ENCODE data around the gene ZMYND8. TPM values are rescaled to one million over a fixed set of nuclear protein-coding genes. Genes with fewer than 3 reads are reported as not detected.

ZMYND8 gene
- total and polyA plus RNA-seq, 10 of the 15 experiments (the other 5 are each of a cell fraction or from before 2014, with no cell fraction given) = 12.9 to 54.8 (median 23.1) TPM

GRCh38 chr20:47316776-47317126 is 39.7 kb downstream of the ZMYND8 start:
- Histone ChIP-seq H4K20me1 (ENCODE audit: control insufficient read depth, insufficient read depth) (peaks cover 27% of the 10 kb centered on the region), H3K27ac (ENCODE audit: control insufficient read depth, insufficient read depth) (peak overlapping the region; percentile 9; the same call in 1 of the 2 replicates), H2AFZ (ENCODE audit: control insufficient read depth, low read depth, low read length) (no peak overlapping the region), H3K36me3 (ENCODE audit: control insufficient read depth in 2 of 2, insufficient read depth in 2 of 2, low read length in 1 of 2) (peaks cover 19 to 21% of the 10 kb centered on the region in 2 experiments; a peak in 3 of 4 replicates), H3K9ac (ENCODE audit: control insufficient read depth, insufficient read depth, low read length) (no peak overlapping the region), H3K27me3 (replicated peaks in 1 of 2; ENCODE audit: control insufficient read depth in 2 of 2, insufficient read depth in 2 of 2, low read length in 1 of 2) (no peaks in the 10 kb centered on the region), H3K4me2 (ENCODE audit: control insufficient read depth, insufficient read depth) (no peak overlapping the region), H3K9me3 (replicated peaks; ENCODE audit: control insufficient read depth, insufficient read depth, low read length) (no peaks in the 10 kb centered on the region; the same call in 2 of the 3 replicates), H3K4me3 (no peak overlapping the region), H3K4me1 (ENCODE audit: control insufficient read depth, insufficient read depth, low read length) (peaks cover 28% of the 10 kb centered on the region), H3K79me2 (ENCODE audit: control insufficient read depth, insufficient read depth, low read length) (peaks cover 74% of the 10 kb centered on the region)
- ChIA-PET CTCF (interaction anchor here (0.9 to 2.4 kb wide), 3 partner anchors 12 to 67 kb away, joined by 4 to 11 read pairs (median 10); no protein-coding TSS in a partner anchor), POLR2A (interaction anchor here (0.6 to 0.7 kb wide), 2 partner anchors 13 to 245 kb away, joined by 4 to 6 read pairs; no protein-coding TSS in a partner anchor), SMC1A (ENCODE audit: uncharacterized antibody, unreplicated experiment) (interaction anchor here (0.5 to 2.3 kb wide), 7 partner anchors 8 to 117 kb away, joined by 3 to 8 read pairs (median 3); no protein-coding TSS in a partner anchor), RAD21 (ENCODE audit: unreplicated experiment) (interaction anchor here (0.6 to 1.4 kb wide), 2 partner anchors 66 to 120 kb away, joined by 3 read pairs; no protein-coding TSS in a partner anchor)
- no peak for DNase-seq (ENCODE audit: low read depth, low spot score)
- FAIRE-seq = no peak
- intact Hi-C loops (cut with micrococcal nuclease; ENCODE audit: unreplicated experiment) = no loop called here
- in situ Hi-C loops (cut with MboI) = no loop called here
- 100% methylated on average over 2 of the region's 3 CpGs for WGBS (ENCODE audit: insufficient coverage, insufficient replicate concordance, low lambda C conversion rate, missing lambda C conversion rate)
- ATAC-seq = no peak
- no TSS peak for BruUV-seq (replicated peaks)
- TF ChIP-seq ETV6 (conservative IDR thresholded peaks at IDR 0.05 in 1 of 2, IDR thresholded peaks at IDR 0.05 in 1 of 2; ENCODE audit: borderline replicate concordance in 1 of 2, low read depth in 1 of 2) (peak in 1 of 2 experiments; percentile 52; a peak in 1 of 4 replicates), NBN (IDR thresholded peaks at IDR 0.05) (no peak)

- Histone ChIP-seq H3K4me1 (ENCODE audit: control insufficient read depth, insufficient read depth, low read length) (peaks cover 28% of the 10 kb centered on the region), H2AFZ (ENCODE audit: control insufficient read depth, low read depth, low read length) (no peak overlapping the region), H3K79me2 (ENCODE audit: control insufficient read depth, insufficient read depth, low read length) (peaks cover 76% of the 10 kb centered on the region), H3K36me3 (ENCODE audit: control insufficient read depth in 2 of 2, insufficient read depth in 2 of 2, low read length in 1 of 2) (peaks cover 22 to 26% of the 10 kb centered on the region in 2 experiments), H3K9ac (ENCODE audit: control insufficient read depth, insufficient read depth, low read length) (no peak overlapping the region), H3K9me3 (replicated peaks; ENCODE audit: control insufficient read depth, insufficient read depth, low read length) (no peaks in the 10 kb centered on the region; the same call in 2 of the 3 replicates), H3K4me2 (ENCODE audit: control insufficient read depth, insufficient read depth) (no peak overlapping the region), H4K20me1 (ENCODE audit: control insufficient read depth, insufficient read depth) (peaks cover 27% of the 10 kb centered on the region), H3K27me3 (replicated peaks in 1 of 2; ENCODE audit: control insufficient read depth in 2 of 2, insufficient read depth in 2 of 2, low read length in 1 of 2) (no peaks in the 10 kb centered on the region), H3K27ac (ENCODE audit: control insufficient read depth, insufficient read depth) (no peak overlapping the region), H3K4me3 (no peak overlapping the region)
- POLR2A ChIA-PET = no interaction called here
- ATAC-seq = no peak
- RAD21 ChIA-PET (ENCODE audit: unreplicated experiment) = interaction anchor here (0.7 kb wide), 1 partner anchor 9 kb away, joined by 3 read pairs; no protein-coding TSS in a partner anchor
- BruUV-seq (replicated peaks) = no TSS peak
- intact Hi-C loops (cut with micrococcal nuclease; ENCODE audit: unreplicated experiment) (no loop called here), in situ Hi-C loops (cut with MboI) (no loop called here)
- TF ChIP-seq STAT3 (IDR thresholded peaks at IDR 0.05; ENCODE audit: low read depth, low read length) (no peak), NFXL1 (IDR thresholded peaks at IDR 0.05; ENCODE audit: borderline replicate concordance) (peak; percentile 83; the same call in 1 of the 2 replicates)
- CTCF ChIA-PET = interaction anchor here (0.6 to 2.4 kb wide), 4 partner anchors 13 to 69 kb away, joined by 3 to 11 read pairs (median 7); no protein-coding TSS in a partner anchor
- WGBS (ENCODE audit: insufficient coverage, insufficient replicate concordance, low lambda C conversion rate, missing lambda C conversion rate) = 87% methylated on average over 10 of the region's 10 CpGs
- DNase-seq (ENCODE audit: low read depth, low spot score) = no peak
- FAIRE-seq = no peak
- SMC1A ChIA-PET (ENCODE audit: uncharacterized antibody, unreplicated experiment) = interaction anchor here (1.0 to 2.3 kb wide), 3 partner anchors 42 to 69 kb away, joined by 3 to 8 read pairs (median 5); no protein-coding TSS in a partner anchor
Measured at GRCh38 chr20:47315339-47316056, 41.0 kb downstream of the ZMYND8 start.

Measured in GM12878 (cell line).